Activated CD8-positive, alpha-beta memory T cell treated with anti-CD3 and anti-CD28 coated beads for 36 hours (primary cell): ENCODE measurements around the gene TADA2B. TPM values are rescaled to one million over a fixed set of nuclear protein-coding genes. Genes with fewer than 3 reads are reported as not detected.

Experiments used
- CTCF ChIA-PET: fragments of 350-600 bp; sonication (Branson Sonifier 250); formaldehyde crosslinking; loops from one replicate; lab custom pipeline; 2021; ENCODE audit warnings: antibody characterized with exemption; lab: Charles Lee
- POLR2A ChIA-PET: fragments of 350-600 bp; sonication (Branson Sonifier 250); formaldehyde crosslinking; loops from one replicate; lab custom pipeline; 2021; ENCODE audit warnings: antibody characterized with exemption; lab: Charles Lee
- total RNA-seq, 2 experiments: library from RNA; stranded (reverse); gene quantifications; one replicate each; pipeline ENCODE4 v1.2.3, GENCODE V29; 2021

TADA2B gene
- 10 to 100 TPM; 13.7 to 14.0 TPM for total RNA-seq

- ChIA-PET POLR2A (interaction anchor here (0.6 to 4.9 kb wide), 5 partner anchors 19 to 359 kb away, joined by 3 to 55 read pairs (median 4); partner anchors contain the start of gene GRPEL1), CTCF (interaction anchor here (0.9 to 5.5 kb wide), 9 partner anchors 10 to 144 kb away, joined by 3 to 76 read pairs (median 4); partner anchors contain the start of genes GRPEL1 and TBC1D14)
These were observed at the start of gene TADA2B for GRCh38 chr4:7043284-7044136. TSS of gene TADA2B (plus strand) at chr4:7043372. CDS start at chr4:7043580, 208 bp downstream.

DNA sequence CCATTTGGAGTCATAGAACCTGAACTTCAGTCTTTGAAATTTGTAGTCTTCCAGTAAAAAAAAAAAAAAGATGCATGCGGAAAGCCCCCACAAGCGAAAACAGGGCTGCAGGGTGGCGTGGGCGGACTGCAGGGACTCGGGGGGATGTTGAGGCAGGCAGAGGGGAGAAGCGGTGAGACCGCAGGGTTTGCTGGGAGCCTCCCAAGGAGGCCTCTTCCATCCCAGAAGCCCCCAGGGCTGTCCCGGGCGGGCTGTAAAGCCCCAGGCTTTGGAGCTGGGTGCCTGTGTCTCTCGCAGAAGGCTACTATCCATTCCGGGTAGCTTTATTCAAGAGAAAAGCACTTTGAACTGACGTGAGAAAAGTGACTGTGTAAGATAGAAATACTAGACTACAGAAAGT, 46.7 kb upstream of the TADA2B start:
- ChIA-PET CTCF (no interaction called here), POLR2A (no interaction called here)

DNA sequence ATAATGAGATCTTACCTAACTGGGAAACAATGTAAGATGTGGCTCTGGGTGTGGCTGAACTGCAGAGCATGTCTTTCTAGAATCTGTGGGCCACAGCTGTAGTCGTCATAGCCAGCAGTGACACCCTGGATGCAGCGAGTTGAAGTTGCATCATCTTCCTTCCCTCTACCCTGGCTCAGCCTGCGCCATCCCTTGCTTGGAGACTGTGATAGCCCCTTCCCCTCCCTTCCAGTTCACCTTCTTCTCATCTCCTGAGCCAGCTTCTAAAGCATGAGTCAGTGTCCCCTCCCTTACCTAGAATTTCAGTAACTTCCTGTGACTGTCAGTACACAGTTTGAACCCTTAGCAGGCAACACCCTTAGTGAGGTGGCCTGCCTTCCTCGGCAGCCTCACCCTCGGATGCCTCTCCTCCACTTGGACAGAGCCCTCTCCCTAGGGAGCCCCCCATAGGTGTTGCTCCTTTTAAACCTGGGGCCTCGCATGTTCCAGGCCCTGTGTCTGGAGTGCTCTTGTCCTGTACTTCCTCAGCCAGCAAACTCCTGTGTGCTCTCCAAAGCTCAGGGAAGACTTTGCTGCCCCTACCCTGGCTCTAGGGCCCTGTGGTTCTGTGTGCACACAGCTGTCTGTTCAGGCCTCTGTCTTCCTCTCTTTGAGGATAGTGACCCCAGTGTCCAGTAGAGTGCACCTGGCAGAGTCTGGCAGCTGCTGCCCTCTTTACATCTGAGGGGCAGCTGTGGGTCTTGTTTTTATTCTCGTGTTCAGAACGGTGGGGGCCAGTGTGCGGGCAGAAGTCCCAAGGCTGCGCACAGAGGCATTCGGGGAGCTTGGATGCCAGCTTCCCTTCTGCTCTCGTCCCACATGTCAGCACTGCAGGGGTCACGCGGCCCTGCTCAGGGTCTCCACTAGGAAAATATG, 43.7 kb upstream of the TADA2B start:
- POLR2A ChIA-PET: no interaction called here
- CTCF ChIA-PET: no interaction called here

- ChIA-PET POLR2A (no interaction called here), CTCF (interaction anchor here (1.1 kb wide), 1 partner anchor 127 kb away, joined by 3 read pairs; no protein-coding TSS in a partner anchor)
These were observed 42.6 kb upstream of the TADA2B start for GRCh38 chr4:7000421-7001176.

GRCh38 chr4:7001271-7001670, 41.9 kb upstream of the TADA2B start:
- ChIA-PET POLR2A (no interaction called here), CTCF (interaction anchor here (1.1 kb wide), 1 partner anchor 127 kb away, joined by 3 read pairs; no protein-coding TSS in a partner anchor)

- ChIA-PET CTCF (no interaction called here), POLR2A (no interaction called here)
These were observed 40.8 kb upstream of the TADA2B start for GRCh38 chr4:7002336-7002735.

DNA sequence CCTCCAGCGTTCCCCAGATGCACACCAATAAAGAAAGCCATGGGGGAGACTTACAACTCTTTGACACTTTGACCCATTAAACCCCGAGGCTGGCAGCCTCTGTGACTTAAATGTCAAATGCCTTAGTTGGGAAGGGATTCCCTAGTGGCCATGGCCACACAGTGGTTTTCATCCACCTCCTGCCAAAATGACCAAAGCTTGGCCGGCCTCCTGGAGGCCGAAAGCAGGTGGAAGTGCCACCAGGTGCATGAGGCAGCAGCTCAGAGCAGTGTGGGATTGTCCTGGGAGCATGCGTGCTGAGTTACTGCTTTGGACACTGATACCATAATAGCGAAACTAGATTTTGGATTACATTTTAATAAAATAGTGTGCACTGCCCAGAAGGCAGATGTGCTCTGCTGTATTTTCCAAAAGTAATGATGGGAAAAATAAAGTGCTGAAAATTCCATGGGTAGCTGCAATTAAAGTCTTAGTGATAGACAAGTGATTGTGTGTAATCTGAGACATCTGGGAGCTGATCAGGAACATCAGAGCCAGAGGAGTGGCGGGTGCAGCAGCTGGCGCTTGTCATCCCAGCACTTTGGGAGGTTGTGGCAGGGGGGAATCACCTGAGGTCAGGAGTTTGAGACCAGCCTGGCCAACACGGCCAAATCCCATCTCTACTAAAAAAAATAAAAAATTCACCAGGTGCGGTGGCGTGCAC, 39.8 kb upstream of the TADA2B start:
- CTCF ChIA-PET: no interaction called here
- POLR2A ChIA-PET: no interaction called here

- POLR2A ChIA-PET: no interaction called here
- CTCF ChIA-PET: no interaction called here
These were observed 39.3 kb upstream of the TADA2B start for GRCh38 chr4:7003879-7004240.

DNA sequence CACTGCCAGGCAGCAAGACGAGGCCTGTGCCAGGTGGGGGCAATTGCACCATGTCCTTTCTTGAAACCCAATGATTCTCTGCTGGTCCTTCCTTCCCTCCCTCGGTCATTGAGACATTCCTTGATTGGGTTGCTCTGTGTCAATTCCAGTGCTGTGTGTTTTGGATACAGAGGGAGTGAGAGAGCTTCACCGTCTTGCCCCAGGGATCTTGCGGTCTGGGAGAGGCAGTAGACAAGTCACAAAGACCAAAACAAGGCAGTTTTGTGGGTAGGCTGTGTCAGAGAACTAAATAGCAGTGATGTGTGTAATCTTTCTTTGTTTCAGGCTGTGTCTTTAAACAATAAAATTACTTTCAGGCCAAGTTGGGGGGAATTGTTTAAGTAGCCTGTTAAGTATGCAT, 38.8 kb upstream of the TADA2B start:
- ChIA-PET POLR2A (no interaction called here), CTCF (no interaction called here)

GRCh38 chr4:7005571-7005970, 37.6 kb upstream of the TADA2B start:
- POLR2A ChIA-PET: no interaction called here
- CTCF ChIA-PET: no interaction called here

DNA sequence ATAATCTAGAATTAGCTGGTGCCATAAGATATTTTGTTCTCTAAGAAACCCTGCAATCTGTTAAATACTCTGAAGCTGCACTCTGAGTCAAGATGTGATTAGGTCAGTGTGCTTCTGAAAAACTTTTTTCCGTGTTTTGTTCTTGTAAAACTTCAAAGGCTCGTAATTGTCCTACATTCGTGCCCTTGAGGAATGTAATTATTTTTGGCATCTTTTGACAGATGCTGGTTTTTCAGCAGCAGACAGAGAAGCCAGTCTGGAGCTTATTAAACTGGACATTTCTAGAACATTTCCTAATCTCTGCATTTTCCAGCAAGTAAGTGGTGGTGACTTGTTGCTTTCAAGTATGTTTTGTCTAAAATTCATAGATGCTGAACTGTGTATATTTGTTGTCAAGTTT, 36.8 kb upstream of the TADA2B start:
- ChIA-PET POLR2A (no interaction called here), CTCF (no interaction called here)

DNA sequence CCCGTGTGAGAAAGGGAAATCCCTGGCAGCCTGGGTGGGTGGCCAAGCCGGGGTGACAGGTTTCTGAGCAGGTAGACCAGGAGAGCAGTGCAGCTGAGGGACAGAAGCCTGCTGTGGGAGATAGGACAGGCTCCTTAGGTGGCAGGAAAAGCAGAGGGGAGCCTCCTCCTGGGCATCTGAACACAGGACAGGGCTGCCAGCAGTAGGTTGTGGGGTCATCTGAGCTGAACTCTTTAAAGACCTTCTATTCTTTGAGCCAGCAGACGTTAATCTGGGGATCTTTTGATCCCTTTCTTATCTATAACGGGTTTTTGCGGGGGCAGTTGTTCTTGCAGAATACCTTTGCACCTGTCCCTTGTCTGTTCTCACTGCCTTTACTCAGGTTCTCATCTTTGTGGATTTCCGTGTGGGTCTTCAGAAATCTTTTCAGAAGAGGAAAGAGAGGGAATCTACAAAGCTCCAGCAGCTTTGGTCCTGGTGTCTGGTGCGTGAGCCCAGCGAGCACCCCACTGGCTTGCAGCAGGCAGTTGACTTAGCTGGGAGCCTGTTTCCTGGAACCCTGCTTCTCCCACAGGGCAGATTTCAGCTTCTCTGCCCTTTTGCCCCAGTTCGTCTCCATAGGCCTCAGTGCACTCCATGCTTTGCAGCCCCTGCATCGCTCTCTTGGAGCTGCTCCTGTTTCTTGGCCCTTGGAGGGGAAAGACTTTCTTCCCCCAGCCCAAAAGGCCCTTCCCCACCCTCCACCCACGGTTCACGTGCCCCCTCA, 35.8 kb upstream of the TADA2B start:
- ChIA-PET POLR2A (interaction anchor here (0.7 kb wide), 1 partner anchor 37 kb away, joined by 3 read pairs; no protein-coding TSS in a partner anchor), CTCF (interaction anchor here (1.6 kb wide), 1 partner anchor 17 kb away, joined by 4 read pairs; no protein-coding TSS in a partner anchor)

GRCh38 chr4:7007944-7008343, 35.2 kb upstream of the TADA2B start:
- POLR2A ChIA-PET: interaction anchor here (0.7 kb wide), 1 partner anchor 36 kb away, joined by 3 read pairs; no protein-coding TSS in a partner anchor
- CTCF ChIA-PET: interaction anchor here (1.6 kb wide), 1 partner anchor 17 kb away, joined by 4 read pairs; no protein-coding TSS in a partner anchor

DNA sequence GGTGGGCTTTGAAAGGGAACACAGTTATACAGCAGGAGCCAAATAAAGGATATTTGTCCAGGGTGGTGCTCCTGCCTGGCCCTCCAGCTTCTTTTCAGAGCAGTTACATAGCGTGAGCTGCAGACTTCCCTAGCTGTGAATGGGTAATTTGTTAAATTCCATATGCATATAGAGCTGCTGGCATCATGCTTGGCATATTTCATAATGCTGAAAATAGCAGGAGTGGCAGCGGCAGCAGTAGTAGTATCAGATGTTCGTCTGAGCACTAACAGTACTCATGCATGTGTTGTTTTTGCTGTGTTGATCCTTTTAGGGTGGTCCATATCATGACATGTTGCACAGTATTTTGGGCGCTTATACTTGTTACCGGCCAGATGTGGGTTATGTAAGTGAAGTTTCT, 33.6 kb upstream of the TADA2B start:
- POLR2A ChIA-PET: no interaction called here
- CTCF ChIA-PET: interaction anchor here (1.2 kb wide), 1 partner anchor 11 kb away, joined by 4 read pairs; no protein-coding TSS in a partner anchor

DNA sequence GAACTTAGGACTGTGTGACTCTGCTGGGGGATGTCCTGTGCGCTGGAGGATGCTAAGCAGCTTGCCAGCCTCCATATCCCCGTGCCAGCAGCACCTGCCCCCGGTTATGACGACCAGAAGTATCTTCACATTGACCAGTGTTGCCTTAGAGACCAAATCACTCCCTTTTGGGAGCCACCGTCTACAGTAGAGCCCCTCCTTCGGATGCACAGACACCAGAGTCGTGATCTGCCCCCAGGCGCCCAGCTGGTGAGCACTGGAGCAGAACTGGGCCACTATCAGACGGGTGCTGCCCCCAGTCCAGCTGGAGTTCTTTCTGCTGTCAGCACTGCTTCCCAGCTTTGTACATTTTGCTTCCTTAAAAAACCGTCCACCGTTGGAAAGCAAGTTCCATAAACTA, 30.0 kb upstream of the TADA2B start:
- ChIA-PET CTCF (interaction anchor here (0.6 to 0.8 kb wide), 2 partner anchors 26 to 330 kb away, joined by 3 read pairs; no protein-coding TSS in a partner anchor), POLR2A (no interaction called here)

GRCh38 chr4:7014815-7015214, 28.4 kb upstream of the TADA2B start:
- ChIA-PET CTCF (interaction anchor here (0.5 to 0.9 kb wide), 2 partner anchors 24 to 68 kb away, joined by 3 read pairs; no protein-coding TSS in a partner anchor), POLR2A (no interaction called here)

- CTCF ChIA-PET: interaction anchor here (0.5 to 0.9 kb wide), 2 partner anchors 23 to 67 kb away, joined by 3 read pairs; no protein-coding TSS in a partner anchor
- POLR2A ChIA-PET: no interaction called here
These were observed 27.7 kb upstream of the TADA2B start for GRCh38 chr4:7015383-7016035.
